ENCODE results near the gene LPCAT3.

- TF ChIP-seq CTCF (IDR thresholded peaks at IDR 0.05) (no peak), POLR2AphosphoS5 (IDR thresholded peaks at IDR 0.05; ENCODE audit: insufficient read depth in 1 of 2, low read depth in 1 of 2) (no peak), POLR2A (IDR thresholded peaks at IDR 0.05) (no peak)
Measured at GRCh38 chr12:7008864-7009263, 9.4 kb downstream of the LPCAT3 start.
